ENCODE results near the gene PRAC2. TPM values are rescaled to one million over a fixed set of nuclear protein-coding genes. Genes with fewer than 3 reads are reported as not detected.

Gene PRAC2
- total and polyA plus RNA-seq, 2 of the 13 experiments (the other 11 are each of a cell fraction or from before 2014, with no cell fraction given): not detected

- no peak for TF ChIP-seq HOXA7 (CRISPR knock-in tag; IDR thresholded peaks at IDR 0.05)
Measured at GRCh38 chr17:48754500-48755261, 31.7 kb downstream of the PRAC2 start (continued).

- no peak overlapping the region for H3K4me2 ChIP-seq (ENCODE audit: low read depth, low read length)
- in situ Hi-C loops (cut with HindIII; ENCODE audit: extremely low pct_ligation_motif_present, low pct_unique_long_range_greater_than_20kb): no loop called here
Measured at GRCh38 chr17:48755356-48755755, 32.4 kb downstream of the PRAC2 start.

GRCh38 chr17:48756830-48757251, 33.9 kb downstream of the PRAC2 start:
- DNase-seq (ENCODE audit: low spot score): no peak
- ChIA-PET POLR2A (no interaction called here), CTCF (ENCODE audit: low intra/inter-chr PET ratio, low total read pairs) (no interaction called here)
- no TSS peak for BruUV-seq (replicated peaks)
- in situ Hi-C loops (cut with HindIII; ENCODE audit: extremely low pct_ligation_motif_present, low pct_unique_long_range_greater_than_20kb): no loop called here
- Histone ChIP-seq H3K27ac (ENCODE audit: extremely low read length, insufficient read depth, low read length) (no peak overlapping the region), H3K27me3 (ENCODE audit: control insufficient read depth in 1 of 2, insufficient read depth in 2 of 2, low read length in 2 of 2) (peaks cover 31 to 69% of the 10 kb centered on the region in 2 experiments), H4K20me1 (ENCODE audit: insufficient read depth, low read length) (no peaks in the 10 kb centered on the region), H3K4me2 (ENCODE audit: low read depth, low read length) (no peak overlapping the region), H3K79me2 (ENCODE audit: insufficient read depth, low read length) (no peaks in the 10 kb centered on the region), H2AFZ (ENCODE audit: low read length) (no peak overlapping the region), H3K36me3 (replicated peaks in 1 of 2; ENCODE audit: control insufficient read depth in 1 of 2, insufficient read depth in 2 of 2, low read length in 2 of 2) (no peaks in the 10 kb centered on the region), H3K9ac (ENCODE audit: insufficient read depth, low read depth, low read length) (no peak overlapping the region), H3K4me1 (ENCODE audit: insufficient read depth, low read length) (no peaks in the 10 kb centered on the region), H3K4me3 (replicated peaks in 1 of 3; ENCODE audit: insufficient read depth in 1 of 3, low read depth in 2 of 3, low read length in 3 of 3) (no peak overlapping the region), H3K9me3 (ENCODE audit: low read length) (no peaks in the 10 kb centered on the region)
- no peak for ATAC-seq
- FAIRE-seq: no peak
- WGBS (ENCODE audit: low lambda C conversion rate): 2% methylated on average over 3 of the region's 3 CpGs
- intact Hi-C loops (cut with micrococcal nuclease; ENCODE audit: unreplicated experiment): no loop called here
- TF ChIP-seq PRMT3 (CRISPR knock-in tag; IDR thresholded peaks at IDR 0.05; ENCODE audit: borderline replicate concordance, low read depth) (no peak), ZNF75D (CRISPR knock-in tag; IDR thresholded peaks at IDR 0.05; ENCODE audit: borderline replicate concordance) (no peak), CHD4 (IDR thresholded peaks at IDR 0.05; ENCODE audit: borderline replicate concordance, low read length) (no peak), SALL2 (CRISPR knock-in tag; IDR thresholded peaks at IDR 0.05) (no peak), PCBP1 (IDR thresholded peaks at IDR 0.05; ENCODE audit: borderline replicate concordance, low read depth, low read length) (no peak), THAP8 (CRISPR knock-in tag; IDR thresholded peaks at IDR 0.05; ENCODE audit: borderline replicate concordance) (no peak), SOX13 (IDR thresholded peaks at IDR 0.05) (no peak), SOX13 (CRISPR knock-in tag; conservative IDR thresholded peaks at IDR 0.05 in 1 of 2, IDR thresholded peaks at IDR 0.05 in 1 of 2) (no peak), RBM39 (IDR thresholded peaks at IDR 0.05; ENCODE audit: low read depth, low read length, poor library complexity, severe bottlenecking) (no peak), NCOR1 (IDR thresholded peaks at IDR 0.05; ENCODE audit: borderline replicate concordance, low read length) (no peak), CENPX (CRISPR knock-in tag; IDR thresholded peaks at IDR 0.05) (no peak)

More at GRCh38 chr17:48755356-48755755, 32.4 kb downstream of the PRAC2 start:
- no peak overlapping the region for H3K27ac ChIP-seq (ENCODE audit: extremely low read length, insufficient read depth, low read length)
- WGBS (ENCODE audit: low lambda C conversion rate): 29% methylated on average over 8 of the region's 8 CpGs
- no peak overlapping the region for H3K9ac ChIP-seq (ENCODE audit: insufficient read depth, low read depth, low read length)
- ChIA-PET CTCF (ENCODE audit: low intra/inter-chr PET ratio, low total read pairs) (no interaction called here), POLR2A (no interaction called here)
- ATAC-seq (no peak), FAIRE-seq (no peak), DNase-seq (ENCODE audit: low spot score) (no peak)
- H3K27me3 ChIP-seq (ENCODE audit: control insufficient read depth in 1 of 2, insufficient read depth in 2 of 2, low read length in 2 of 2): peaks cover 33 to 77% of the 10 kb centered on the region in 2 experiments
- intact Hi-C loops (cut with micrococcal nuclease; ENCODE audit: unreplicated experiment): no loop called here
- BruUV-seq (replicated peaks): no TSS peak
- H3K4me3 ChIP-seq (replicated peaks in 1 of 3; ENCODE audit: insufficient read depth in 1 of 3, low read depth in 2 of 3, low read length in 3 of 3): no peak overlapping the region
- H2AFZ ChIP-seq (ENCODE audit: low read length): no peak overlapping the region
- H3K4me1 ChIP-seq (ENCODE audit: insufficient read depth, low read length): no peaks in the 10 kb centered on the region
- H3K9me3 ChIP-seq (ENCODE audit: low read length): no peaks in the 10 kb centered on the region
- no peak for TF ChIP-seq YEATS4 (CRISPR knock-in tag; IDR thresholded peaks at IDR 0.05; ENCODE audit: borderline replicate concordance)
- no peak for TF ChIP-seq ZFY (CRISPR knock-in tag; IDR thresholded peaks at IDR 0.05)
- TF ChIP-seq ZNF572 (CRISPR knock-in tag; IDR thresholded peaks at IDR 0.05): no peak
- no peak for TF ChIP-seq SATB2 (CRISPR knock-in tag; IDR thresholded peaks at IDR 0.05)
- TF ChIP-seq BHLHE40 (IDR thresholded peaks at IDR 0.05; ENCODE audit: low read length): no peak
- TF ChIP-seq ZNF317 (CRISPR knock-in tag; IDR thresholded peaks at IDR 0.05): no peak
- no peak for TF ChIP-seq ZBTB1 (CRISPR knock-in tag; IDR thresholded peaks at IDR 0.05; ENCODE audit: borderline replicate concordance)
- no peak for TF ChIP-seq SKI (IDR thresholded peaks at IDR 0.05; ENCODE audit: partially characterized antibody)
- TF ChIP-seq HOXA3 (CRISPR knock-in tag; IDR thresholded peaks at IDR 0.05): no peak
- no peak for TF ChIP-seq THYN1 (CRISPR knock-in tag; IDR thresholded peaks at IDR 0.05; ENCODE audit: borderline replicate concordance, low read depth)
- TF ChIP-seq ZNF484 (CRISPR knock-in tag; IDR thresholded peaks at IDR 0.05; ENCODE audit: borderline replicate concordance, low read depth): no peak
- no peaks in the 10 kb centered on the region for H3K36me3 ChIP-seq (replicated peaks in 1 of 2; ENCODE audit: control insufficient read depth in 1 of 2, insufficient read depth in 2 of 2, low read length in 2 of 2)
- H3K79me2 ChIP-seq (ENCODE audit: insufficient read depth, low read length): no peaks in the 10 kb centered on the region
- H4K20me1 ChIP-seq (ENCODE audit: insufficient read depth, low read length): no peaks in the 10 kb centered on the region

Data from HepG2 (cell line).